Mucosa of stomach (tissue), 1 donor: ENCODE results near the gene GPATCH8.

Experiments used
- H3K27me3 ChIP-seq: one replicate; pipeline ENCODE4 v1.7.0; 2013; ENCODE audit warnings: mild to moderate bottlenecking, low read length; ENCODE audit not compliant: control insufficient read depth, insufficient read depth
- H3K36me3 ChIP-seq: one replicate; pipeline ENCODE4 v1.7.0; 2013; ENCODE audit warnings: low read length; ENCODE audit not compliant: control insufficient read depth, insufficient read depth
- H3K4me1 ChIP-seq: one replicate; pipeline ENCODE4 v1.7.0; 2013; ENCODE audit warnings: mild to moderate bottlenecking, low read length; ENCODE audit not compliant: control insufficient read depth, insufficient read depth
- H3K4me3 ChIP-seq: one replicate; pipeline ENCODE4 v1.7.0; 2013; ENCODE audit warnings: low read length
- H3K9ac ChIP-seq: one replicate; pipeline ENCODE4 v1.7.0; 2013; ENCODE audit warnings: mild to moderate bottlenecking, low read length, moderate library complexity
- H3K9me3 ChIP-seq: one replicate; pipeline ENCODE4 v1.7.0; 2013; ENCODE audit warnings: mild to moderate bottlenecking, low read length, moderate library complexity; ENCODE audit not compliant: control insufficient read depth
- donor health status: Pancreatic carcinoma.

Gene GPATCH8

GRCh38 chr17:44351961-44352827 lies 151.0 kb downstream of the GPATCH8 start:
- peaks cover 10% of the 10 kb centered on the region for H3K36me3 ChIP-seq
- H3K9me3 ChIP-seq = no peaks in the 10 kb centered on the region
- no peaks in the 10 kb centered on the region for H3K27me3 ChIP-seq
- no peak overlapping the region for H3K9ac ChIP-seq
- H3K4me1 ChIP-seq = peaks cover 5% of the 10 kb centered on the region
- H3K4me3 ChIP-seq = no peak overlapping the region

- no peak overlapping the region for H3K9ac ChIP-seq
- H3K36me3 ChIP-seq = peaks cover 10% of the 10 kb centered on the region
- H3K4me3 ChIP-seq = no peak overlapping the region
- no peaks in the 10 kb centered on the region for H3K27me3 ChIP-seq
- no peaks in the 10 kb centered on the region for H3K9me3 ChIP-seq
- peaks cover 8% of the 10 kb centered on the region for H3K4me1 ChIP-seq
These were observed 151.7 kb downstream of the GPATCH8 start for GRCh38 chr17:44351464-44351863.

GRCh38 chr17:44350733-44351226 lies 152.4 kb downstream of the GPATCH8 start:
- H3K27me3 ChIP-seq = no peaks in the 10 kb centered on the region
- H3K9me3 ChIP-seq = no peaks in the 10 kb centered on the region
- H3K4me1 ChIP-seq = peaks cover 14% of the 10 kb centered on the region
- no peak overlapping the region for H3K9ac ChIP-seq
- H3K4me3 ChIP-seq = no peak overlapping the region
- peaks cover 10% of the 10 kb centered on the region for H3K36me3 ChIP-seq

- Histone ChIP-seq H3K4me3 (no peak overlapping the region), H3K36me3 (peaks cover 10% of the 10 kb centered on the region), H3K4me1 (peaks cover 16% of the 10 kb centered on the region)
These were observed 153.6 kb downstream of the GPATCH8 start for GRCh38 chr17:44349553-44350070.

GRCh38 chr17:44348988-44349364 lies 154.2 kb downstream of the GPATCH8 start:
- H3K27me3 ChIP-seq = no peaks in the 10 kb centered on the region
- no peak overlapping the region for H3K4me3 ChIP-seq

More at GRCh38 chr17:44349553-44350070, 153.6 kb downstream of the GPATCH8 start:
- Histone ChIP-seq H3K9me3 (no peaks in the 10 kb centered on the region), H3K27me3 (no peaks in the 10 kb centered on the region), H3K9ac (no peak overlapping the region)

GRCh38 chr17:44348234-44348987 lies 154.8 kb downstream of the GPATCH8 start:
- no peak overlapping the region for H3K4me3 ChIP-seq
- H3K27me3 ChIP-seq = no peaks in the 10 kb centered on the region
- H3K36me3 ChIP-seq = peaks cover 10% of the 10 kb centered on the region
- H3K9ac ChIP-seq = no peak overlapping the region
- peaks cover 17% of the 10 kb centered on the region for H3K4me1 ChIP-seq
- no peaks in the 10 kb centered on the region for H3K9me3 ChIP-seq

More at GRCh38 chr17:44348988-44349364, 154.2 kb downstream of the GPATCH8 start:
- no peak overlapping the region for H3K9ac ChIP-seq
- H3K9me3 ChIP-seq = no peaks in the 10 kb centered on the region
- peaks cover 10% of the 10 kb centered on the region for H3K36me3 ChIP-seq
- H3K4me1 ChIP-seq = peaks cover 20% of the 10 kb centered on the region
